ENCODE measurements around the gene PLEKHN1. TPM values are rescaled to one million over a fixed set of nuclear protein-coding genes. Genes with fewer than 3 reads are reported as not detected.
A peak's percentile ranks its signal among the peaks of the same experiment; 100 is the strongest.

PLEKHN1 gene
- total and polyA plus RNA-seq, 2 of the 4 experiments (the other 2 are of a cell fraction): 0.54 to 2.1 TPM

GRCh38 chr1:942411-942821, 23.9 kb upstream of the PLEKHN1 start:
- in situ Hi-C loops (cut with MboI; ENCODE audit: low sequenced_read_pairs) (no loop called here), dilution Hi-C loops (cut with HindIII; ENCODE audit: low sequenced_read_pairs, unreplicated experiment) (no loop called here), intact Hi-C loops (cut with micrococcal nuclease) (no loop called here)
- Histone ChIP-seq H3K9me1 (ENCODE audit: insufficient read depth, low read length) (no peaks in the 10 kb centered on the region), H3K14ac (replicated peaks; ENCODE audit: low read depth, low read length) (no peak overlapping the region), H3K4me3 (ENCODE audit: insufficient read depth, low read depth, low read length) (peak overlapping the region; percentile 42; the same call in 1 of the 2 replicates), H3K23ac (ENCODE audit: low read depth, low read length) (no peak overlapping the region), H2BK120ac (ENCODE audit: low read depth, low read length) (no peak overlapping the region; the same call in 1 of the 2 replicates), H3K27ac (ENCODE audit: insufficient read depth, low read length) (peak overlapping the region; percentile 82; the same call in 1 of the 2 replicates), H3K9ac (ENCODE audit: low read depth, low read length) (no peak overlapping the region), H3K9me3 (ENCODE audit: control insufficient read depth, insufficient read depth, low read length) (no peaks in the 10 kb centered on the region), H2AK5ac (ENCODE audit: low read depth, low read length) (no peak overlapping the region; the same call in 1 of the 2 replicates), H4K20me1 (ENCODE audit: insufficient read depth, low read length) (peaks cover 16% of the 10 kb centered on the region), H4K91ac (ENCODE audit: insufficient read depth, low read depth, low read length) (peak overlapping the region; percentile 56; the same call in 1 of the 2 replicates), H3K79me1 (ENCODE audit: low read depth in 1 of 2, low read length in 2 of 2) (0 out of 4 replicates have a peak, but pooled peaks cover 0 to 5% of the 10 kb centered on the region in 2 experiments), H3K27me3 (ENCODE audit: control insufficient read depth, insufficient read depth, low read length) (no peaks in the 10 kb centered on the region), H2AK9ac (replicated peaks; ENCODE audit: low read depth, low read length, poor library complexity) (no peak overlapping the region), H2BK5ac (ENCODE audit: low read depth, low read length, poor library complexity, severe bottlenecking) (peak overlapping the region; percentile 11), H2BK20ac (ENCODE audit: low read depth, low read length) (no peak overlapping the region), H3K4me2 (ENCODE audit: low read depth, low read length) (no peak overlapping the region; the same call in 1 of the 2 replicates), H3K36me3 (ENCODE audit: control insufficient read depth, insufficient read depth, low read length) (peaks cover 22% of the 10 kb centered on the region), H2AFZ (replicated peaks; ENCODE audit: low read length, poor library complexity) (no peak overlapping the region), H2BK15ac (ENCODE audit: low read depth, low read length) (no peak overlapping the region), H3K18ac (ENCODE audit: low read depth, low read length) (no peak overlapping the region; the same call in 1 of the 2 replicates), H4K5ac (ENCODE audit: low read depth, low read length) (no peak overlapping the region), H3K4ac (ENCODE audit: low read depth, low read length) (peak overlapping the region; percentile 32; the same call in 1 of the 2 replicates), H4K8ac (ENCODE audit: low read depth in 2 of 2, low read length in 2 of 2) (peak overlapping the region in 1 of 2 experiments; percentile 59; a peak in 1 of 4 replicates), H3K56ac (ENCODE audit: extremely low read depth, insufficient read depth, low read length) (no peak overlapping the region), H3K4me1 (ENCODE audit: control insufficient read depth, insufficient read depth, low read length) (peaks cover 52% of the 10 kb centered on the region)
- ATAC-seq (ENCODE audit: low read depth) (no peak), DNase-seq (no peak)
- ChIA-PET POLR2A (ENCODE audit: unreplicated experiment) (no interaction called here), CTCF (no interaction called here)
- 3% methylated on average over 15 of the region's 48 CpGs; no CpG with 5 or more reads in 1 of the 2 experiments for WGBS, 2 experiments (ENCODE audit: extremely low coverage in 2 of 2, insufficient read length in 1 of 2)
- TF ChIP-seq ELK1 (IDR thresholded peaks at IDR 0.05; ENCODE audit: borderline replicate concordance, low read depth, low read length): no peak
- TF ChIP-seq MAFK (IDR thresholded peaks at IDR 0.05; ENCODE audit: low read depth, low read length): no peak
- no peak for TF ChIP-seq RAD21 (IDR thresholded peaks at IDR 0.05; ENCODE audit: low read length)
- TF ChIP-seq NFE2L2 (IDR thresholded peaks at IDR 0.05; ENCODE audit: low read depth, low read length): no peak
- TF ChIP-seq RFX5 (IDR thresholded peaks at IDR 0.05; ENCODE audit: low read depth, low read length): no peak
- TF ChIP-seq RCOR1 (IDR thresholded peaks at IDR 0.05; ENCODE audit: insufficient replicate concordance, low read length): no peak
- no peak for TF ChIP-seq MAZ (IDR thresholded peaks at IDR 0.05; ENCODE audit: borderline replicate concordance, low read depth, low read length)
- TF ChIP-seq USF2 (IDR thresholded peaks at IDR 0.05; ENCODE audit: low read depth, low read length): no peak
- TF ChIP-seq FOS (IDR thresholded peaks at IDR 0.05; ENCODE audit: low read depth, low read length): no peak
- no peak for TF ChIP-seq MXI1 (IDR thresholded peaks at IDR 0.05; ENCODE audit: borderline replicate concordance, low read depth, low read length)
- TF ChIP-seq CHD1 (IDR thresholded peaks at IDR 0.05; ENCODE audit: low read depth, low read length): no peak
- TF ChIP-seq CEBPB (IDR thresholded peaks at IDR 0.05; ENCODE audit: low read depth, low read length): no peak
- no peak for TF ChIP-seq SMC3 (IDR thresholded peaks at IDR 0.05; ENCODE audit: low read depth, low read length)
- TF ChIP-seq POLR2A (IDR thresholded peaks at IDR 0.05; ENCODE audit: low read depth, low read length): no peak
- TF ChIP-seq CTCF (conservative IDR thresholded peaks at IDR 0.05; ENCODE audit: low read depth, low read length): no peak
- no TSS peak for BruUV-seq (replicated peaks)
